Left colon (tissue), 2 donors: ENCODE measurements around the gene SYNPR. TPM values are rescaled to one million over a fixed set of nuclear protein-coding genes. Genes with fewer than 3 reads are reported as not detected.
"Not testable (repeated sequence)": the region's sequence is repeated elsewhere in the genome, so short reads cannot be mapped to it uniquely, and the experiment has no call there.

Source experiments
- ATAC-seq: fragments of 200-7000 bp; cut with Tn5 transposase; one replicate; pipeline ENCODE4 v1.9.1; 2020; ENCODE audit warnings: mild to moderate bottlenecking, moderate library complexity
- DNase-seq, 2 donors: peaks; one replicate each; pipeline ENCODE4 v3.0.0-alpha.2; 2020
- intact Hi-C, 2 donors: fragments of 100-400 bp; cut with DNase I in 1 of 2; cut with micrococcal nuclease in 1 of 2; formaldehyde crosslinking; loops; one replicate each; pipeline versions ENCODE4 v1.11.2 to v1.14.0; 2022; cut with DNase I, micrococcal nuclease
- total RNA-seq, 2 donors: library from RNA; stranded (reverse); fragmentation: NEBNext Ultra II Directional; extraction: Animal tissue kit (Norgen Biotek cat#: 25700); gene quantifications; one replicate each; pipeline ENCODE4 v1.2.1, GENCODE V29; 2021
- donor health status: DM: no; HTN: no; CAD: no.
- donor health status: DM: yes; HTN: yes; CAD: no.

The SYNPR gene
- total RNA-seq, 2 donors from 2014 or later: 0.15 TPM; not detected in 1

DNA sequence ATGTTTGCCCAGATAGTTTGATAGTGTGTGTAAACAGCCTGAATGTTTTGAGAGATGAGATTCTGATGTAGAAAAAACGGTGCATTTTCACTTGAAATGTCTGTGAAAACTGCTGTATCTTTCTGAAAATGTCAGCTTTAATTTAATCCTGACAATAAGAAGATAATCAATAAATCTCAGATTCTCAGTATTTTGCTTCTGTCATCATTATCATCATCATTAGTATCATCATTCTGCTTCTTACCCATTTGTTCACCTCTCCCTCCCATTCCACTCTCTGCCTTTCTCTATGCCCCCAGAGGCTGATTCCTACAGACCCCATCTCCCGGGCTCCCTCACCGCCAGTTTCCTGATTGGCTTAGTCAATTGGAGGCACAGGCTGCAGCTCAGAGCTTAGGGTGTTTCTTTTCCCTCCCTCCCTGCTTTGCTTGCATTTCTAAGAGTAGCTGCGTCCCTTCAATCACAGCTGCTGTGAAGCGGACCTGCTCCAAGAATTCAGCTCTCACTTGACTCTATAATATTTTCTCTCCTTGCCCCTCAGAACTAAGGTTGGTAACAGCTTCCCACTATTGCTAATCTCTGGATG is 366.2 kb downstream of the SYNPR start:
- DNase-seq: no peak
- ATAC-seq: peak; percentile 20
- intact Hi-C loops: no loop called here

DNA sequence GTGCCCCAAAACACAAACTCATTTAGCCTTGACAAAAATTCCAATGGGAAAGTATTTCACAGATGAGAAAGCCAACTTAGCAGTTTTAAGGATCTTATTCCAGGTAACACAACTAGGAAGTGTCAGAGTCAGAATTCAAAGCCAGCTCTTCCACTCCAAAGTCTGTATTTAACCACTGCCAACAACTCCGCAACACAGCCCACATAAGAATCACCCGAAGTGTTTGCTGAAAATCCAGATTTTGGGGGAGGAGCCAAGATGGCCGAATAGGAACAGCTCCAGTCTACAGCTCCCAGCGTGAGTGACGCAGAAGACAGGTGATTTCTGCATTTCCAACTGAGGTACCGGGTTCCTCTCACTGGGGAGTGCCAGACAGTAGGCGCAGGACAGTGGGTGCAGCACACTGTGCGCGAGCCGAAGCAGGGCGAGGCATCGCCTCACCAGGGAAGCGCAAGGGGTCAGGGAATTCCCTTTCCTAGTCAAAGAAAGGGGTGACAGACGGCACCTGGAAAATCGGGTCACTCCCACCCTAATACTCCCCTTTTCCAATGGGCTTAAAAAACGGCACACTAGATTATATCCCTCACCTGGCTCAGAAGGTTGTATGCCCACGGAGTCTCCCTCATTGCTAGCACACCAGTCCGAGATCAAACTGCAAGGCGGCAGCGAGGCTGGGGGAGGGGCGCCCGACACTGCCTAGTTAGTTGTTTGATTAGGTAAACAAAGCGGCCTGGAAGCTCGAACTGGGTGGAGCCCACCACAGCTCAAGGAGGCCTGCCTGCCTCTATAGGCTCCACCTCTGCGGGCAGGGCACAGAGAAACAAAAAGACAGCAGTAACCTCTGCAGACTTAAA is 367.0 kb downstream of the SYNPR start:
- DNase-seq (peak; percentile 46 to 85), ATAC-seq (peak; percentile 78)
- intact Hi-C loops: not testable (repeated sequence)

DNA sequence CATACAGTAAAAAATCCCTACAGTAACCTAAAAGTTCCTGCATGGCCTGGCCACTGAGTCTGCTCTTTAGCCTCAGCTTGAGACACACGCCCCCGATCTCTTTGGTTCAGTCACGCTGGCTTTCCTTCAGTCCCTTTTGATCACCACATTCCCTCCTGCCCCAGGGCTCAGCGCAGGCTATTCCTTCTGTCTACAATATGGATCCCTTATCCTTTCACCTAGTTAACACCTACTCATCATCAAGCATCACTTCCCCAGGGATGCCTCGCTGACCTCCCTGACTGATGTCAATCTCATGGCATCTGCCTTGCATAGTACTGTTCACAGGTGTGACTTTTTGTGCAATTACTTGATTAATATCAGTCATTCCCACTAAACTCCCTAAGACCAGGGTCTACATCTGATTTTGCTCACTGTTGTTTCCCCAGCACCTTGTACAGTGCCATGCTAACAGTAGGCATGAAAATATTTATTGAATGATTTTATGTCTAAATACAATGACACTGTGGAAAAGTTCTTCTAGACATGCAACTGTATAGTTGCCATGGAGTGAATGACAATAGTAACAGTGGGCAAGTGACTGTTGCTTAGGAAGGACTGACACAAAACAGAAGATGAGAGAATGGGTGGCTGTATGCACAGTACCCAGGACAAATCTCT is 374.1 kb downstream of the SYNPR start, which contains the start of gene SNTN:
TSS of gene SNTN (plus strand) at position 610 of the 660 bp plus-strand sequence. CDS start at position 623, 13 bp downstream.
- no peak for ATAC-seq
- no peak for DNase-seq
- intact Hi-C loops: no loop called here

DNA sequence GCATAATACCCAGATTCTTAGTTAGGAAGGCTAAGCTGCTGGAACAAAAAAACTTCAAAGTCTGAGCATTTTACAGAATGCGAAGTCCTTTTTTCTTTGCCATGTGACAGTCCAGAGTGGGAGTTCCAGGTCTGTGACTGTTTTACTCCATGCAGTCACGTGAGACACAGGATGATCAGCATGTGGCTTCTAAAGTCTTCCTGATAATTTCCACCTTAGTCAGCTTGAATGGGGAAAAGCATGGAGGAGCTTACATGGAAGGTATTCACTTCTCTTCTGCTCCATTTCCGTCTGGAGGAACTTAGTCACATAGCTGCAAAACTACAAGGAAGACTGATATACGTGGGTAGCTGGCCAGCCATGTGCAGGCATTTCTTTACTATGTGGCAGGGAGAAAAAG is 376.1 kb downstream of the SYNPR start:
- intact Hi-C loops: no loop called here
- DNase-seq (no peak), ATAC-seq (no peak)

DNA sequence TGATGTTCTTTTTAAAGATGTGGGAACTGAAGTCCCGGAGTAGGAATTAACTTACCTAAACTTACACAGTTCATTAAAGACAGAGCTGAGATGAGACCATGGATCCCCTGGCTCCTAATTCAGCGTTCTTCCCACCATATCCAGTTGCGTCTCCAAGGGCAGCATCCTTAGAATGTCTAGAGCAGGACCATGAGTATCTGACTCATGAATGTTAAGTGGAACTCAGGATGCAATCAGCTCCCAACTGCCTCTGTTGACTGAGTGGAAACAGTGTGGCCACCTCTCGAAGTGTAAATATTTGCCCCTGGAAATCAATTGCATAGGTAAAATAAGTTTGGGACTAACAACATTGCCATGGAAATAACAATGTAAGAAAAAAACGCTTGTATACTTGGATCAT is 376.8 kb downstream of the SYNPR start:
- intact Hi-C loops: no loop called here
- no peak for ATAC-seq
- no peak for DNase-seq

DNA sequence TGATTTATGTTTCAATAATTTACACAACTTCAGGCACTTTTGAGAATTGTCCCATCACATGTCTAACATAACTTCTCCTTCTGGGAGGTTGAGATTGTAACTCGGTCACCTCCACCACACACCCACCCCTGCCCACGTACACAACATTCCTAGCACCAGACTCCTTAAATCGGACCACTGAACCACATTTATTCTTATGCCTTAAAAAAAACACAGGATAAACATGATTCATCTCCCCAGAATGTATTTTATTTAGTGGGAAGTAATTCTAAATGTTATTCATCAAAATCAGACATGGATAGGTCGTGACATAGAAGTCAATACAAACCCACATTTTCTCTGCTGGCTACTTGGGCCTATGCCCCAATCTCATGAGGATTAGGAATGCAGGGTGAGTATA is 377.4 kb downstream of the SYNPR start:
- DNase-seq (no peak), ATAC-seq (no peak)
- intact Hi-C loops: no loop called here

DNA sequence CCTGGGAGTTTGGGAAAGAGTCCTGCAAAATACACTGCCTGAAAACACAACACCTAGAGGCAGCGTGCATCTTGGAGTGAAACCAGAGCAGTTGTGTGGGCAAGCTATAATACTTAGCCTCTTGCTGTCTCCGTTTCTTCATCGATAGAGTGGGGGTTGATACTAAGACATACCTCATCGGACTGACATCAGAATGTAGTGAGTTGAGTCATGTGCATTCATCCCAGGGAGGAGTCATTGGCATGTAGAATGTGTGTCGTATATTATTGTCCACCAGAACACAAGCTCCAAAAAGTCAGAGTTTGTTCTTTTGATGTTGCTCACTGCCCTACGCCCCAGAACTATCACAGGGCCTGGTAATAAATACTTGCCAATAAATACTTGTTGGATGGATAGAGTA is 378.7 kb downstream of the SYNPR start:
- intact Hi-C loops: no loop called here
- ATAC-seq (no peak), DNase-seq (no peak)

DNA sequence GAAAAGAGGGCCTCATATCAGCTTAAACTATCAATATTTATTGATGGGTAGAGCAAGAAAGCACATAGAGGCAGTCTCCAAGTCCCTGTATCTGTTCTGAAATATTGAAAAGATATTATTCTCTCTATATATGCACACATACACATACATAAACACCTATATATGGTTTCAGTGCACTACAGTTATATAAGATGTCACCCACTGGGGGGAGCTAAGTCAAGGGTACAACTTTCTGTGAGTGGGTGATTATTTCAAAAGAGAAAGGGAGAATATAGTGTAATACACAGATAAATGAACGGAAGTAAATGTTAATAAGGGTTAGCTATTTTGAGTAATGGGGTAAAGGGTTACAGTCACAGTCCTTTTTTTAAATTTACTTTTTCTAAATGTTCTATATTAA is 383.1 kb downstream of the SYNPR start:
- DNase-seq (no peak), ATAC-seq (no peak)
- intact Hi-C loops: no loop called here

DNA sequence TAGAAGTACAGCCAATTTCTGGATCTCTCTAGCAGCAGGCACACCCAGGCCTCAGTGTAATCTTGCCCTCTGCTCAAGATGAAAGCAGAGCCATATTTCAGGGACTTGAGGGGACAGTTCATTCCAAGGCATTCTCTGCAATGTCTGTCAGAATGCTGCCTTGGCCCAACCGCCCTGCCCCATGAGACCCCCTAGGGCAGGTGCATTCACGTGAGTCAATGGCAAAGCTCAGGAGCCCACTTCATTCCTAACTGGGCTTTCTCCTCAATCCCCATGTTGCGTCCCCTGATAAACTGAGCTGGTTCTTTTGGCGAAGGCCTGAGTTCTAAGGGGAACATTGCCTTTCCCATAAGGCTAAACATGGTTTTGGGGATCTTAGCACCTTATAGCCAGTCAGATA is 383.9 kb downstream of the SYNPR start:
- DNase-seq: no peak
- intact Hi-C loops: no loop called here
- no peak for ATAC-seq

DNA sequence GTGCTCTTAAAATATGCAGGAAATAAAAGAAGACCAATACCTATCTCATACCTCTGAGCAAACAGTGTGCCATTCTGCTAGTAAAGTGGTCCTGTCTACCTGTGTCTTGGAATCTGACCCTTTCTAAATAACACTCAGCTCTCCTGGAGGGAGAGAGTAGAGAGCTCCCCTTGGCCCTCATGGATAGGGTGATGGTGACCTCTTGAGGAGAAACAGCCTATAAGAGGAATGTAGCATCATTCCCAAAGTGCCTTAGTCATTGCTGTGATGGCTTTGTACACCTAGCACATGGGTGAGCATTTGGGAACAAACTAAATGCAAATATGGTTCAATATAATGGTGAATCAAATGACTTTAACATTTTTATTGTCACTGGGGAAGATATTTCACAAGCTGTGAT is 384.4 kb downstream of the SYNPR start:
- peak in 1 of 2 donors; percentile 6 for DNase-seq
- ATAC-seq: peak; percentile 90
- intact Hi-C loops: no loop called here
